Measurements from ENCODE around the gene UNC13C. TPM values are rescaled to one million over a fixed set of nuclear protein-coding genes. Genes with fewer than 3 reads are reported as not detected.

Gene UNC13C
- total RNA-seq, 2 donors from 2014 or later = 1.2 to 4.2 TPM

- H3K27me3 ChIP-seq (replicated peaks; ENCODE audit: insufficient read depth) = no peaks in the 10 kb centered on the region
- no peak overlapping the region for H3K27ac ChIP-seq
- DNase-seq (ENCODE audit: low spot score) (no peak), ATAC-seq (ENCODE audit: insufficient number of reproducible peaks, low FRiP score, low read depth) (no peak)
- H3K4me3 ChIP-seq = no peak overlapping the region
- TF ChIP-seq CTCF (IDR thresholded peaks at IDR 0.05) = no peak
- H3K4me1 ChIP-seq (ENCODE audit: control insufficient read depth in 1 of 2, low read depth in 2 of 2) = no peaks in the 10 kb centered on the region
- H3K9me3 ChIP-seq = peaks cover 3% of the 10 kb centered on the region
- no peaks in the 10 kb centered on the region for H3K36me3 ChIP-seq
Measured at GRCh38 chr15:54547491-54547890, 569.2 kb downstream of the UNC13C start.

- no peaks in the 10 kb centered on the region for H3K27me3 ChIP-seq (replicated peaks; ENCODE audit: insufficient read depth)
- no peak overlapping the region for H3K4me3 ChIP-seq
- H3K36me3 ChIP-seq = no peaks in the 10 kb centered on the region
- no peak for DNase-seq (ENCODE audit: low spot score)
- no peak for TF ChIP-seq CTCF (IDR thresholded peaks at IDR 0.05)
- H3K9me3 ChIP-seq = no peaks in the 10 kb centered on the region
- H3K4me1 ChIP-seq (ENCODE audit: control insufficient read depth in 1 of 2, low read depth in 2 of 2) = no peaks in the 10 kb centered on the region
- ATAC-seq (ENCODE audit: insufficient number of reproducible peaks, low FRiP score, low read depth) = no peak
- H3K27ac ChIP-seq = no peak overlapping the region
Measured at GRCh38 chr15:54550954-54551353, 572.7 kb downstream of the UNC13C start.

DNA sequence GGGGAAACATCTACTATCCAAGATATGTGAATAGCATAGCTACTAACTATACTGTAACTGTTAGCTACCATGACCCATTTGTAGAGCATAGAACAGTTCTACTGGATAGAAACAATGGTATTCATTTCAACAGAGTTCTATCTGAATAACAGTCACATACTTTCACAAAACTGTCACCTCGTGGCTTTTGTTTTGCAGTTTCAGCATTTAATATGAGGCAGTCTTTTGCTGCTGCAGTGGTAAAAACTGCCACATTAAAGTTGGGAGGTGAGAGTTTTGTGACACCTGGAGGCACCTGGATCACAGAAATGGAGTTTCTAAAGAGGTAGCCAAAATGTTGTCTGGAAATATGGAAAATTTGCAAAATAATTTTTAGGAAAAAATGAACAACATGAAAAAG, 578.0 kb downstream of the UNC13C start:
- Histone ChIP-seq H3K4me3 (no peak overlapping the region), H3K27me3 (replicated peaks; ENCODE audit: insufficient read depth) (no peaks in the 10 kb centered on the region), H3K4me1 (ENCODE audit: control insufficient read depth in 1 of 2, low read depth in 2 of 2) (no peaks in the 10 kb centered on the region), H3K9me3 (no peaks in the 10 kb centered on the region), H3K27ac (no peak overlapping the region), H3K36me3 (no peaks in the 10 kb centered on the region)
- DNase-seq (ENCODE audit: low spot score) = no peak
- no peak for ATAC-seq (ENCODE audit: insufficient number of reproducible peaks, low FRiP score, low read depth)
- TF ChIP-seq CTCF (IDR thresholded peaks at IDR 0.05) = no peak

DNA sequence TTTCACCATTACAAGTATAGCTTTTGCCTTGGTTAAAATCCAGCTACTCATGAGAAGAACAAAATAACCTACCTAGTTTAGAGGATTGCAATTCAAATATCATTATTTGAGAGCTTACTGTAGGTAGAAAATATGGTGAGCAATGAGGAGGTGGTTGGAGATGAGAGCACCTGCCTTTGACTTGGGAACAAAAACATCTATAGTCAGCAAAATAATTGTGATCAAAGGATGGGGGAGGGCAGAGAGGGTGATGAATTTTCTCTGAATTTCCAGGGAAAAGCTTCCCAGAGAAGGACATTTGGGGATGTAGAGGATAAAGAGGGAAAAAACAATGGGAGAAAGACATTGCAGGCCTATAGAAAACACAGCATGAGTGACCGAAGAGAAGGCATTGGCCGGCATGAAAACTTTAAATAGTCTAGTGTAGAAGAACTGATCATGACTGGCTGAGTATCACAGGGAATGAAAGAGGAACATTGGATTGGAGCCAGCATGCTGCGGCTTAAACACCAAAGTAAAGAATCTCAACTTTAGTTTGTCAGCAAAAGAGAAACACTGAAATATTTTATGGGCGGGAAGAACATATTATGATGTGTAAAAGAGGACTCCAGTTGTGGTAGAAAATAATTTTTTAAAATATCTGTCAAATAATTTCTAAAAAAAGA, 581.3 kb downstream of the UNC13C start:
- Histone ChIP-seq H3K9me3 (no peaks in the 10 kb centered on the region), H3K4me3 (no peak overlapping the region), H3K27me3 (replicated peaks; ENCODE audit: insufficient read depth) (no peaks in the 10 kb centered on the region), H3K4me1 (ENCODE audit: control insufficient read depth in 1 of 2, low read depth in 2 of 2) (no peaks in the 10 kb centered on the region), H3K36me3 (no peaks in the 10 kb centered on the region), H3K27ac (no peak overlapping the region)
- TF ChIP-seq CTCF (IDR thresholded peaks at IDR 0.05) = no peak
- no peak for ATAC-seq (ENCODE audit: insufficient number of reproducible peaks, low FRiP score, low read depth)
- no peak for DNase-seq (ENCODE audit: low spot score)

DNA sequence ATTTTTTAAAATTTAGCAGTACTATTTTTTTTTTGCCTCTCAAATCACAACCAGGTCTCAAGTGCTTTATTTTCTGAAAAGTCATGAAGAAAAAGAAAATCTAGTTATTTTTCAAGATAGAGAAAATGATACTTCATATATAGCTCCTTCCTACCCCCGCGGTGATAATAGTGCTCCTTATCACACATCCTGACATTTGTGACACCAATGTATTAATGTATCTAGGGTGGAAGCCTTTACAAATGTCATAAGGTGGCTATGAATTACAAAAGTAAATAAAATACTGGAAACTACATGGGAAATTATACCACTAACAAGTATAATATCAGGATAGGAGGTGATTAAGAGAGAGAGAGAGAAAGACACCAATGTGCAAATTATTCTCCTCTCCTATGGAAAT, 582.2 kb downstream of the UNC13C start:
- no peaks in the 10 kb centered on the region for H3K36me3 ChIP-seq
- ATAC-seq (ENCODE audit: insufficient number of reproducible peaks, low FRiP score, low read depth) (no peak), DNase-seq (ENCODE audit: low spot score) (no peak)
- H3K4me3 ChIP-seq = no peak overlapping the region
- no peak for TF ChIP-seq CTCF (IDR thresholded peaks at IDR 0.05)
- H3K27ac ChIP-seq = no peak overlapping the region
- H3K4me1 ChIP-seq (ENCODE audit: control insufficient read depth in 1 of 2, low read depth in 2 of 2) = no peaks in the 10 kb centered on the region
- no peaks in the 10 kb centered on the region for H3K9me3 ChIP-seq
- no peaks in the 10 kb centered on the region for H3K27me3 ChIP-seq (replicated peaks; ENCODE audit: insufficient read depth)

All from thoracic aorta (tissue), 2 donors.